Mucosa of rectum (tissue), 2 donors: ENCODE data around the gene CXorf65.

Source experiments
- H3K27ac ChIP-seq, 2 donors: one replicate each; pipeline ENCODE4 v1.7.0; 2013; ENCODE audit warnings: inconsistent platforms in 2 of 2, low read depth in 2 of 2, low read length in 2 of 2
- H3K27me3 ChIP-seq, 2 donors: one replicate each; pipeline ENCODE4 v1.7.0; 2013; ENCODE audit warnings: low read length in 2 of 2; ENCODE audit not compliant: control insufficient read depth in 2 of 2, insufficient read depth in 2 of 2
- H3K36me3 ChIP-seq, 2 donors: one replicate each; pipeline ENCODE4 v1.7.0; 2013; ENCODE audit warnings: low read length in 2 of 2; ENCODE audit not compliant: control insufficient read depth in 2 of 2, insufficient read depth in 2 of 2
- H3K4me1 ChIP-seq, 2 donors: one replicate each; pipeline ENCODE4 v1.7.0; 2013; ENCODE audit warnings: low read length in 2 of 2, mild to moderate bottlenecking in 1 of 2; ENCODE audit not compliant: control insufficient read depth in 2 of 2, insufficient read depth in 2 of 2
- H3K4me3 ChIP-seq, 2 donors: one replicate each; pipeline ENCODE4 v1.7.0; 2013; ENCODE audit warnings: low read length in 2 of 2
- H3K9ac ChIP-seq, 2 donors: one replicate each; pipeline ENCODE4 v1.7.0; 2013; ENCODE audit warnings: low read length in 2 of 2, low read depth in 1 of 2, mild to moderate bottlenecking in 1 of 2
- H3K9me3 ChIP-seq, 2 donors: one replicate each; pipeline ENCODE4 v1.7.0; 2013; ENCODE audit warnings: low read length in 2 of 2; ENCODE audit not compliant: control insufficient read depth in 2 of 2
- donor health status: healthy.
- donor health status: Normal muscosa, but diverticular disease.

CXorf65 gene

DNA sequence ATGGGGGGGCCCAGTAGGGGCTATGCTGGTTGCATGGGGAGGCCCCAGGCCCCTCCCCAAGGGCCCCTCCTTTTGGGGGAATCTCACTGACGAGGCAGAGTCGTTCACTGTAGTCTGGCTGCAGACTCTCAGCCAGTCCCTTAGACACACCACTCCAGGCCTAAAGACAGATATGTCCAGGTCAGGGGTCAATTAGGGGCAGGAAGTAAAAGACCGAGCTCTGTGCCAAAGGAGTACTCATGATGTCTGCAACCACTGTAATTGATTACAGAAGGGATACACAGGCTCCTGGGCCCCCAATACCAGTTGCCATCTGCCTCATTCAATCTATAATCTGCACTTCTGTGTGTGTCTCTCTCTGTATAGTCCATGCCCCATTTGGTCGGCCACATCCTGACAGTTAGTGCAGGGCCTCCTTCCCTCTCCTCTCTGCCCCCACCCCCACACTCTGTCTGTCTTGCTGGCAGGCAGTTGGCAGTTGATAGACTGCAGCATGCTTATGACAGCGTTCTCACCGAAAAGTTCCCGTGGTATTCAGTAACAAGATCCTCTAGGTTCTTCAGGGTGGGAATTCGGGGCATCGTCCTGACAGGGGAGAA, 1.3 kb upstream of the CXorf65 start:
- H3K9me3 ChIP-seq, result no peaks in the 10 kb centered on the region
- no peak overlapping the region for H3K9ac ChIP-seq
- peaks cover 3 to 5% of the 10 kb centered on the region in 2 donors for H3K4me1 ChIP-seq
- H3K27me3 ChIP-seq, result no peaks in the 10 kb centered on the region
- no peaks in the 10 kb centered on the region for H3K36me3 ChIP-seq
- no peak overlapping the region for H3K27ac ChIP-seq
- H3K4me3 ChIP-seq, result no peak overlapping the region

DNA sequence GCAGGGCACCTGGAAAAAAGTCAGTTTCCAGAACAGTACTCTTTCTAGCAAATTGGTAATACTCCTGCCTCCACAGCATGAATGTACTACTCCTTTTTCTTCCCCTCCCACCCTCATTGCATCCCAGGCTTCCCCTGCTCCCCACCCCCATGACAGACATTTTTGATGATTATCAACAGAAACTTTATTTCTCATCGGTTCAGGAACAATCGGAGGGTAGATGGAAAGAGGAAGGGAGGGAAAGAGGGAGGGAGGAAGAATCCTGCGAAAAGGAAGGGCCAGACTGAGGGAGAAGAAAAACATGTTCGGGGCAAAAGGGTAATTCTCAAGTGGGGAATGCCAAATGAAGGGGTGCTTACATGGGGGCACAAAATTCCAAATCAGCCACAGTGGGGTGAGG, 705 bp upstream of the CXorf65 start:
- Histone ChIP-seq H3K36me3 (no peaks in the 10 kb centered on the region), H3K4me1 (peaks cover 3 to 5% of the 10 kb centered on the region in 2 donors), H3K27me3 (no peaks in the 10 kb centered on the region), H3K9me3 (no peaks in the 10 kb centered on the region), H3K27ac (no peak overlapping the region), H3K4me3 (no peak overlapping the region), H3K9ac (no peak overlapping the region)

DNA sequence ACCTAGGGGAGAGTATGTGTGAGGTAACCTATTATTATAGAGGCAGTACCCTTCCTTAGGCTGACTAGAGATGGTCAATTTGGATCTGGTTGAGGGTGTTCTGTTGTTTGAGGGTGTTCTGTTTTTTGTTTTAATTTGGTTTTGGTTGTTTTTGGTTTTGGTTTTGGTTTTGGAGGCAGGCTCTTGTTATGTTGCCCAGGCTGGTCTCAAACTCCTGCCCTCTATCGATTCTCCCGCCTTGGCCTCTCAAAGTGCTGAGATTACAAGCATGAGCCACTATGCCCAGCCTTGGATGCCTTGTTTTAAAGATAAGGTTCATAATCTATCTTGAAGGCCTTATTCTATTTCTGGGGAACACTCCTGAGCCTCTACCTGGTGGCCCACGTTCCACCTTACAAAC, 912 bp downstream of the CXorf65 start:
- Histone ChIP-seq H3K36me3 (no peaks in the 10 kb centered on the region), H3K27ac (no peak overlapping the region), H3K27me3 (peaks cover 0 to 1% of the 10 kb centered on the region in 2 donors), H3K4me1 (peaks cover 3% of the 10 kb centered on the region in 2 donors), H3K9ac (no peak overlapping the region), H3K9me3 (no peaks in the 10 kb centered on the region), H3K4me3 (no peak overlapping the region)

DNA sequence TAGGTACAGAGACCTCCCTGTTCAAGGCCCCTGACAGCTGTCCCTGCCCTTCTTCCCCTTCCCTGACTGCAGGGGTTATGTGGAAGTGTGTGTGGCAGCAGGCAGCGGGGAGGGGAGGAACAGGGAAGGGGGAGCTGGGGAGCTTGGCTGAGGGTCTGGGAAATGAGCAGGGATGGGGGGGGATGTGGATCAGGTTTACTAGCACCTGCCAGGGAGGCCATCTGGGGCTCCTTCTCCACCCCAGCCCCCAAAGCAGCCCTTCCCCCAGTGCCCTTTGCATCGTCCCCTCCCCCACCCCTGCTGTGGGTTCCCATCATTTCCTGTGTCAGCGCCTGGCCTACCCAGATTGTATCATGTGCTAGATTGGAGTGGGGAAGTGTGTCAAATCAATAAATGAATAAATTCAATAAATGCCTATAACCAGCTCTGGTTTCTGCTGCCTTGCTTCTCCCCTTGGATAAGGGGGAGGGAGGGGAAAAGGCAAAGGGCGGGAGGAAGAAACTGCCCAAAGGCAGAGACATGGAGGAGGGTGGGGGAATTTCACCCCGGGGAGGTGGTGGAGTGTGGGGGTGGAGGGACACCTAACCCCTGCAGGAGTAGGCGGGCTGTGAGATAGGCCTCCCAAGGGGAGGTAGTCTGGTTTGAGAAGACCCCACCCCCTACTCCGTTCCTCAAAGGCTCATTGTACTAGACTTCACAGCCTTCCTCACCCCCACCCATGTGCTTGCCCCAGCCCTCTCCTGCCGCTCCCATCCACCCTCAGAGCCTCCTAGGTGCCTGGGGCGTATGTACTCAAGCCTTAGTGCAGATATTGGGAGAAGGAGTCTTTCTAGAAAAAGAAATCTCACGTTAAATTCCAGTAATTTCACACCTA, 3.2 kb downstream of the CXorf65 start:
- peaks cover 0 to 1% of the 10 kb centered on the region in 2 donors for H3K27me3 ChIP-seq
- H3K9me3 ChIP-seq, result no peaks in the 10 kb centered on the region
- peak overlapping the region; percentile 17 to 38 for H3K27ac ChIP-seq
- peaks cover 3% of the 10 kb centered on the region in 2 donors for H3K4me1 ChIP-seq
- no peak overlapping the region for H3K4me3 ChIP-seq
- H3K36me3 ChIP-seq, result no peaks in the 10 kb centered on the region
- H3K9ac ChIP-seq, result peak overlapping the region in 1 of 2 donors; percentile 27

- peaks cover 0 to 1% of the 10 kb centered on the region in 2 donors for H3K27me3 ChIP-seq
- no peak overlapping the region for H3K9ac ChIP-seq
- no peaks in the 10 kb centered on the region for H3K36me3 ChIP-seq
- H3K4me3 ChIP-seq, result no peak overlapping the region
- H3K27ac ChIP-seq, result no peak overlapping the region
- H3K9me3 ChIP-seq, result no peaks in the 10 kb centered on the region
- H3K4me1 ChIP-seq, result peaks cover 7% of the 10 kb centered on the region in 2 donors
Observed at GRCh38 chrX:71102292-71102691, 4.2 kb downstream of the CXorf65 start.

DNA sequence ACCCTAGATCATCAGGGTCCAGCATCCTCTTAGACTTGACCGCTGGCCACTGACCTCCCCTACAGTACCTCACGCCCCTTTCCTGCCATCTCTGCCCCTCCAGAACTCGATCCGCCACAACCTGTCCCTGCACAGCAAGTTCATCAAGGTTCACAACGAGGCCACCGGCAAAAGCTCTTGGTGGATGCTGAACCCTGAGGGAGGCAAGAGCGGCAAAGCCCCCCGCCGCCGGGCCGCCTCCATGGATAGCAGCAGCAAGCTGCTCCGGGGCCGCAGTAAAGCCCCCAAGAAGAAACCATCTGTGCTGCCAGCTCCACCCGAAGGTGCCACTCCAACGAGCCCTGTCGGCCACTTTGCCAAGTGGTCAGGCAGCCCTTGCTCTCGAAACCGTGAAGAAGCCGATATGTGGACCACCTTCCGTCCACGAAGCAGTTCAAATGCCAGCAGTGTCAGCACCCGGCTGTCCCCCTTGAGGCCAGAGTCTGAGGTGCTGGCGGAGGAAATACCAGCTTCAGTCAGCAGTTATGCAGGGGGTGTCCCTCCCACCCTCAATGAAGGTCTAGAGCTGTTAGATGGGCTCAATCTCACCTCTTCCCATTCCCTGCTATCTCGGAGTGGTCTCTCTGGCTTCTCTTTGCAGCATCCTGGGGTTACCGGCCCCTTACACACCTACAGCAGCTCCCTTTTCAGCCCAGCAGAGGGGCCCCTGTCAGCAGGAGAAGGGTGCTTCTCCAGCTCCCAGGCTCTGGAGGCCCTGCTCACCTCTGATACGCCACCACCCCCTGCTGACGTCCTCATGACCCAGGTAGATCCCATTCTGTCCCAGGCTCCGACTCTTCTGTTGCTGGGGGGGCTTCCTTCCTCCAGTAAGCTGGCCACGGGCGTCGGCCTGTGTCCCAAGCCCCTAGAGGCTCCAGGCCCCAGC, 5.7 kb downstream of the CXorf65 start:
- Histone ChIP-seq H3K9ac (no peak overlapping the region), H3K4me1 (peaks cover 7 to 8% of the 10 kb centered on the region in 2 donors), H3K9me3 (no peaks in the 10 kb centered on the region), H3K36me3 (no peaks in the 10 kb centered on the region), H3K27ac (no peak overlapping the region), H3K4me3 (no peak overlapping the region), H3K27me3 (peaks cover 0 to 1% of the 10 kb centered on the region in 2 donors)

- Histone ChIP-seq H3K36me3 (no peaks in the 10 kb centered on the region), H3K4me3 (no peak overlapping the region), H3K27me3 (peaks cover 0 to 1% of the 10 kb centered on the region in 2 donors), H3K9me3 (no peaks in the 10 kb centered on the region), H3K4me1 (peaks cover 8 to 13% of the 10 kb centered on the region in 2 donors), H3K9ac (no peak overlapping the region), H3K27ac (no peak overlapping the region)
Observed at GRCh38 chrX:71099736-71100135, 6.8 kb downstream of the CXorf65 start.

GRCh38 chrX:71098951-71099506, 7.5 kb downstream of the CXorf65 start:
- peaks cover 0 to 1% of the 10 kb centered on the region in 2 donors for H3K27me3 ChIP-seq
- H3K4me3 ChIP-seq, result no peak overlapping the region
- H3K27ac ChIP-seq, result no peak overlapping the region
- H3K36me3 ChIP-seq, result no peaks in the 10 kb centered on the region
- no peak overlapping the region for H3K9ac ChIP-seq
- peaks cover 6 to 11% of the 10 kb centered on the region in 2 donors for H3K4me1 ChIP-seq
- no peaks in the 10 kb centered on the region for H3K9me3 ChIP-seq

DNA sequence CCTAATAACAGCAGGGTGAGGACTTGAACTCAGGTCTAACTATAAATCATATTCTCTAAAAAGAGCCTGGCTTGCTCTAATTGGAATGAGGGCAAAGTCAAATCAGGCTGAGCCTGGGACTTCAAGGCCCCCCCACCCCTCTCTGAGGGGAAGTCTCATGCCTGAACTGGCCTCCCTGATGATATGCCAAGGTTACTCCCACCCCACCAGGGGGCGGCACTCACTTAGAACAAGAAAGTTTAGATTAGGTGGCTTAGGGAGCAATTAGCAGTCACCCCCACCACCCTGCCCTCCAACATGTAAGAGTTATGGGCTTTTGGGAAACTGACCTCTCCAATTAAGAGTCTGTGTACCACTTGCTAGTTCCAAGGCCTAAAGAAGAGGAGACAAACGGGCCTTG, 8.2 kb downstream of the CXorf65 start:
- Histone ChIP-seq H3K27me3 (peaks cover 0 to 1% of the 10 kb centered on the region in 2 donors), H3K4me3 (no peak overlapping the region), H3K9me3 (no peaks in the 10 kb centered on the region), H3K36me3 (no peaks in the 10 kb centered on the region), H3K9ac (no peak overlapping the region), H3K4me1 (peaks cover 6 to 10% of the 10 kb centered on the region in 2 donors), H3K27ac (no peak overlapping the region)
